Subcutaneous abdominal adipose tissue (tissue), 5 donors: ENCODE measurements around the gene KCNK16.

Experiments used
- H3K27ac ChIP-seq: one replicate; pipeline ENCODE4 v1.7.0; 2013; ENCODE audit warnings: low read depth, mild to moderate bottlenecking, inconsistent platforms, low read length, moderate library complexity
- H3K27me3 ChIP-seq, 5 donors: one replicate each; pipeline ENCODE4 v1.7.0; 2013; ENCODE audit warnings: low read length in 5 of 5, inconsistent platforms in 1 of 5; ENCODE audit not compliant: control insufficient read depth in 5 of 5, insufficient read depth in 4 of 5
- H3K36me3 ChIP-seq, 5 donors: one replicate each; pipeline ENCODE4 v1.7.0; 2013; ENCODE audit warnings: low read length in 5 of 5; ENCODE audit not compliant: control insufficient read depth in 5 of 5, insufficient read depth in 5 of 5
- H3K4me1 ChIP-seq, 5 donors: one replicate each; pipeline ENCODE4 v1.7.0; 2013; ENCODE audit warnings: low read length in 5 of 5, mild to moderate bottlenecking in 3 of 5, moderate library complexity in 1 of 5; ENCODE audit not compliant: control insufficient read depth in 5 of 5, insufficient read depth in 5 of 5
- H3K4me3 ChIP-seq, 5 donors: one replicate each; pipeline ENCODE4 v1.7.0; 2013; ENCODE audit warnings: low read length in 5 of 5, low read depth in 1 of 5
- H3K9ac ChIP-seq, 5 donors: one replicate each; pipeline ENCODE4 v1.7.0; 2013; ENCODE audit warnings: low read length in 5 of 5, mild to moderate bottlenecking in 4 of 5, moderate library complexity in 3 of 5
- H3K9me3 ChIP-seq, 5 donors: one replicate each; pipeline ENCODE4 v1.7.0; 2013; ENCODE audit warnings: low read length in 5 of 5; ENCODE audit not compliant: control insufficient read depth in 5 of 5
- donor health status: healthy.
- donor health status: healthy.
- donor health status: healthy.
- donor health status: healthy.
- donor health status: healthy.

KCNK16 gene

DNA sequence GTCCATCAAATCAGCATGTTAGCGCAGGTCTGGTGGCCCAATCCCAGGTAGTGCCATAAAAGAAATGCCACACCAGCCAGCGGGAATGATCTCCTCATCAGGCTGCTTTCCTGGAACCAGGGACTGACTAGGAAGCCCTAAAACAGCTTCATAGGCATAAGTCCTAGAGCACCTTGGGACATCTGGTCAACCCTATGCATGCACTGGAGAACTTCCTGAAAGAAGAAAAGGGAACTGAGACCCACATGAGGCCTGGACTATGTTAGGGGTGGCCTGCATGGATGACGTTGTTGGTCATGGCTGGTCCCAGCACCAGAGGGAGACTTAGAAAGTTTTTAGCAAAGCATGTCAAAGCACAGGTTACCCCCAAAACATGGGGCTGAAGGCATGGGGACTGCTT, 7.6 kb upstream of the KCNK16 start:
- Histone ChIP-seq H3K4me1 (peaks cover 0 to 24% (median 20%) of the 10 kb centered on the region in 5 donors), H3K27ac (no peak overlapping the region), H3K27me3 (peaks cover 5 to 13% (median 9%) of the 10 kb centered on the region in 5 donors)

GRCh38 chr6:39328066-39328465, 5.6 kb upstream of the KCNK16 start:
- Histone ChIP-seq H3K4me3 (no peak overlapping the region), H3K4me1 (peaks cover 0 to 4% (median 2%) of the 10 kb centered on the region in 5 donors), H3K9ac (no peak overlapping the region), H3K27me3 (peaks cover 5 to 13% (median 9%) of the 10 kb centered on the region in 5 donors), H3K9me3 (no peaks in the 10 kb centered on the region), H3K27ac (no peak overlapping the region), H3K36me3 (no peaks in the 10 kb centered on the region)

More for the DNA sequence above, 7.6 kb upstream of the KCNK16 start:
- no peak overlapping the region for H3K9ac ChIP-seq
- H3K4me3 ChIP-seq: no peak overlapping the region
- H3K36me3 ChIP-seq: no peaks in the 10 kb centered on the region
- H3K9me3 ChIP-seq: no peaks in the 10 kb centered on the region

DNA sequence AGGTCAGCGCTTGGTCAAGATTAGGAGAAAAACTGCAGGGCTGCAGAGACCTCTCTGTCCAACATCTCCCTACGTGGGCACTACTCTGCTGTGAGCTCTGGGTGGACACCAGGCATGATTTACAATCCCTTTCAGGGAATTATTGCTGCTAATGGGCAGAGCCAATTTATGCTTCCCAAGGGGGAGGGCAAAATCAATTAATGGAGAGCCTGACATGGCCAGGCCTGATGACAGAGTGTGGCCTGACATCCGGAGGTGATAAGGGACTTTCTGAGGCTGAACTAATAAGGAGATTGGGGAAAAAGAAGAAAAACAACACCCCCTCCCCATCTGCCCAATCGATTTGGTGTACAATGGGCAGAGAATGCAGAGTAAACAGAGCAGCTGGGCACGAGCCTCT, 5.0 kb upstream of the KCNK16 start:
- no peak overlapping the region for H3K4me3 ChIP-seq
- peaks cover 5 to 13% (median 9%) of the 10 kb centered on the region in 5 donors for H3K27me3 ChIP-seq

DNA sequence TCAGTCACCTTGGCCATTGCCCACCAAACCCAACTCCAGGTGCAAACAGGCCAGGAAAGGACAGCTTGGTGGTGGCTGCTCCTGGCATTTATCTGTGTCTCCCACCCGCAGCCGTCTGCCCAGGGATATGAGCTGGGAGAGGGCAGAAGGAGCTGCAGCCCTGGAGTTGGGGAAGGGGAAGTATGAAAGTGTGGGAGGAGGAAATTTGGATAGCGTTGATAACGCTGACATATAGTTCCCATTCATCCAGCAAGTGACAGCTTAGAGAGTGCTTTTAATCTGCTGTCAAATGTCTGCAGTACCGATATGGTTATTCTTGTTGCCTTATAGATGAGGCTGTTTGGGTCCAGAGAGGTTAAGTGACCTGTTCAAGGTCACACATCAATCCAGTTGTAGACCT, 741 bp downstream of the KCNK16 start:
- no peaks in the 10 kb centered on the region for H3K36me3 ChIP-seq
- H3K9ac ChIP-seq: no peak overlapping the region
- no peak overlapping the region for H3K27ac ChIP-seq
- peaks cover 4 to 16% (median 9%) of the 10 kb centered on the region in 5 donors for H3K27me3 ChIP-seq
- no peaks in the 10 kb centered on the region for H3K4me1 ChIP-seq
- H3K9me3 ChIP-seq: no peaks in the 10 kb centered on the region
- no peak overlapping the region for H3K4me3 ChIP-seq

More for the DNA sequence above, 5.0 kb upstream of the KCNK16 start:
- Histone ChIP-seq H3K36me3 (no peaks in the 10 kb centered on the region), H3K4me1 (peaks cover 0 to 2% (median 0%) of the 10 kb centered on the region in 5 donors), H3K9ac (no peak overlapping the region), H3K9me3 (no peaks in the 10 kb centered on the region), H3K27ac (no peak overlapping the region)

DNA sequence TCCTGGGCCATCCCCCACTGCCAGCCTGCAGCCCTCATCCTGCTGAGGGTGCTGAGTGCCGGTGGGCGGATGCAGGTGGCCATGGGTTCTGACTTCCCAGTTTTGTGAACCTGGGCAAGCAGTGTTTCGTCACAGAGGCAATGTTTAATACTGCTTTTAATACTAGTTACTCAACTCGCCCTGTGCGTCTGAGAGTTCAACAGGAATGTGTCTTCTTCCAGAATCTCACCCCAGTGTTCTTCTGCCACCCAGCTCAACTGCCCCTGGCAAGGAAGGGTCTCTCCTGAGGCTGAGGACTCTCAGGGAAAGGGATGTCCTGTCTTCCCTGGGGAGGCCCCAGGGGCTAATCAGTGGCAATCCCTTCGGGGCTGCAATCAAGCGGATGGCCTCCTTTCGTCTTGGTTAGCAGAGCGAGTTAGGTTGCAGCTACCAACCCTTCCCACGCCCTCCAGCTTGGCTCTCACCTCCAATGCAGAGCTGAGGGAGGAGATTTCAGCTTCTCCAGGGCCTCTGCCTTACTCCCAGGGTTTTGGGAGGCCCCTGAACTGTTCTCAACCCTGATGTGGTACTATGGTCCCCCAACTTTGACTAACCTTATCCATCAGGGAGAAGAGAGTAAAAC, 2.0 kb downstream of the KCNK16 start:
- Histone ChIP-seq H3K27ac (no peak overlapping the region), H3K36me3 (no peaks in the 10 kb centered on the region), H3K4me1 (no peaks in the 10 kb centered on the region), H3K27me3 (peaks cover 4 to 11% (median 9%) of the 10 kb centered on the region in 5 donors), H3K9ac (no peak overlapping the region), H3K9me3 (no peaks in the 10 kb centered on the region), H3K4me3 (no peak overlapping the region)

GRCh38 chr6:39319621-39320362, 2.7 kb downstream of the KCNK16 start:
- Histone ChIP-seq H3K4me1 (no peaks in the 10 kb centered on the region), H3K27ac (no peak overlapping the region), H3K27me3 (peaks cover 4 to 18% (median 14%) of the 10 kb centered on the region in 5 donors), H3K36me3 (no peaks in the 10 kb centered on the region), H3K9me3 (no peaks in the 10 kb centered on the region), H3K9ac (no peak overlapping the region), H3K4me3 (no peak overlapping the region)

- peaks cover 18 to 44% (median 33%) of the 10 kb centered on the region in 5 donors for H3K27me3 ChIP-seq
- no peak overlapping the region for H3K27ac ChIP-seq
- no peak overlapping the region for H3K4me3 ChIP-seq
- H3K9me3 ChIP-seq: no peaks in the 10 kb centered on the region
- peaks cover 0 to 19% (median 16%) of the 10 kb centered on the region in 5 donors for H3K4me1 ChIP-seq
- H3K36me3 ChIP-seq: no peaks in the 10 kb centered on the region
- H3K9ac ChIP-seq: no peak overlapping the region
These were observed 5.2 kb downstream of the KCNK16 start for GRCh38 chr6:39317256-39317655.

GRCh38 chr6:39314273-39314795, 8.2 kb downstream of the KCNK16 start, which contains the start of gene KCNK17:
Gene KCNK17, minus strand, starts transcription at chr6:39314419. Its CDS starts 99 bp downstream, at chr6:39314320.
- Histone ChIP-seq H3K27me3 (peaks cover 14 to 58% (median 46%) of the 10 kb centered on the region in 5 donors), H3K4me3 (peak within 1 kb of the TSS in 2 of 5 donors; percentile 28 to 34), H3K36me3 (no peaks in the 10 kb centered on the region), H3K27ac (no peak within 1 kb of the TSS), H3K9me3 (no peaks in the 10 kb centered on the region), H3K9ac (no peak within 1 kb of the TSS), H3K4me1 (peaks cover 0 to 19% (median 16%) of the 10 kb centered on the region in 5 donors)

- peaks cover 0 to 19% (median 16%) of the 10 kb centered on the region in 5 donors for H3K4me1 ChIP-seq
- peaks cover 14 to 55% (median 46%) of the 10 kb centered on the region in 5 donors for H3K27me3 ChIP-seq
- H3K27ac ChIP-seq: no peak overlapping the region
- peak overlapping the region in 2 of 5 donors; percentile 28 to 34 for H3K4me3 ChIP-seq
- no peak overlapping the region for H3K9ac ChIP-seq
- H3K36me3 ChIP-seq: no peaks in the 10 kb centered on the region
- H3K9me3 ChIP-seq: no peaks in the 10 kb centered on the region
These were observed 8.8 kb downstream of the KCNK16 start for GRCh38 chr6:39313526-39314272.
